Stimulated activated CD8-positive, alpha-beta memory T cell treated with anti-CD3 and anti-CD28 coated beads, Interleukin-4, amount 100 ng/mL, for 4 hours (primary cell): ENCODE data around the gene FTSJ1.
"Not testable (repeated sequence)": the region's sequence is repeated elsewhere in the genome, so short reads cannot be mapped to it uniquely, and the experiment has no call there.

Source experiments
- DNase-seq, 2 donors: peaks; one replicate each; pipeline ENCODE4 v3.0.0-alpha.2; 2020; ENCODE audit warnings: low read depth in 2 of 2, low spot score in 1 of 2

Gene FTSJ1

GRCh38 chrX:48521353-48522243 is 45.6 kb downstream of the FTSJ1 start, which contains the start of gene EBP:
Gene EBP (plus strand): TSS chrX:48521808. CDS start chrX:48523772, 1,964 bp downstream.
- peak; percentile 83 to 85 for DNase-seq

- no peak for DNase-seq
These were observed 46.3 kb downstream of the FTSJ1 start for GRCh38 chrX:48522291-48522690.

GRCh38 chrX:48523682-48524081 is 47.7 kb downstream of the FTSJ1 start:
- DNase-seq: no peak

GRCh38 chrX:48525853-48526252 is 49.9 kb downstream of the FTSJ1 start:
- not testable (repeated sequence) for DNase-seq

- DNase-seq: no peak
These were observed 54.7 kb downstream of the FTSJ1 start for GRCh38 chrX:48530736-48531135.

GRCh38 chrX:48531358-48531959 is 55.5 kb downstream of the FTSJ1 start:
- DNase-seq: no peak

- DNase-seq: no peak
These were observed 56.2 kb downstream of the FTSJ1 start for GRCh38 chrX:48532161-48532560.

- no peak for DNase-seq
These were observed 57.2 kb downstream of the FTSJ1 start for GRCh38 chrX:48533165-48533564.
